Spleen (tissue), 11 donors: Measurements from ENCODE around the gene AHI1. TPM values are rescaled to one million over a fixed set of nuclear protein-coding genes. Genes with fewer than 3 reads are reported as not detected.

Experiments
- DNase-seq: peaks from one replicate; pipeline ENCODE4 v3.0.0-alpha.2; 2020
- H3K27ac ChIP-seq, 8 donors: fragments of 200-600 bp; sonication (generic) in 7 of 8; 1 replicate in 4 of 8; 2 replicates in 4 of 8; pipeline versions ENCODE4 v1.5.0 to v1.8.0; 2016 to 2021; ENCODE audit warnings: inconsistent platforms in 4 of 8, mild to moderate bottlenecking in 4 of 8, moderate library complexity in 1 of 8
- H3K27me3 ChIP-seq, 7 donors: fragments of 200-600 bp; sonication (generic) in 6 of 7; replicated peaks in 1 of 7; 1 replicate in 4 of 7; 2 replicates in 3 of 7; pipeline versions ENCODE4 v1.5.0 to v1.8.0; 2016 to 2021; ENCODE audit warnings: inconsistent platforms in 3 of 7, mild to moderate bottlenecking in 1 of 7
- H3K36me3 ChIP-seq, 6 donors: fragments of 200-600 bp; sonication (generic) in 5 of 6; 1 replicate in 4 of 6; 2 replicates in 2 of 6; pipeline versions ENCODE4 v1.5.0 to v1.8.0; 2016 to 2021; ENCODE audit warnings: inconsistent platforms in 2 of 6
- H3K4me1 ChIP-seq, 6 donors: fragments of 200-600 bp; sonication (generic) in 5 of 6; 1 replicate in 3 of 6; 2 replicates in 3 of 6; pipeline versions ENCODE4 v1.5.0 to v1.8.0; 2016 to 2021; ENCODE audit warnings: inconsistent platforms in 3 of 6
- H3K4me3 ChIP-seq, 8 donors: fragments of 200-600 bp; sonication (generic) in 7 of 8; 1 replicate in 4 of 8; 2 replicates in 4 of 8; pipeline versions ENCODE4 v1.5.0 to v1.8.0; 2016 to 2021; ENCODE audit warnings: inconsistent platforms in 4 of 8, mild to moderate bottlenecking in 4 of 8, moderate library complexity in 2 of 8
- H3K9me3 ChIP-seq, 8 donors: fragments of 200-600 bp; sonication (generic) in 7 of 8; 1 replicate in 4 of 8; 2 replicates in 4 of 8; pipeline versions ENCODE4 v1.5.0 to v1.8.0; 2016 to 2021; ENCODE audit warnings: inconsistent platforms in 4 of 8
- CTCF ChIP-seq, 11 experiments: fragments of 200-600 bp in 7 of 11; fragments of 450-650 bp in 4 of 11; sonication (generic) in 4 of 11; IDR thresholded peaks in 8 of 11; conservative IDR thresholded peaks in 3 of 11; 1 replicate in 7 of 11; 2 replicates in 4 of 11; pipeline versions ENCODE4 v1.4.0 to v1.8.0; 2016 to 2021; ENCODE audit warnings: antibody characterized with exemption in 11 of 11, inconsistent platforms in 4 of 11, mild to moderate bottlenecking in 1 of 11
- POLR2A ChIP-seq, 3 donors: fragments of 450-650 bp; IDR thresholded peaks; one replicate each; pipeline ENCODE4 v1.5.1; 2017; ENCODE audit warnings: antibody characterized with exemption in 3 of 3, mild to moderate bottlenecking in 1 of 3
- POLR2AphosphoS5 ChIP-seq, 3 donors: sonication (generic); formaldehyde crosslinking; IDR thresholded peaks; one replicate each; pipeline ENCODE4 v1.5.1; 2017; ENCODE audit warnings: antibody characterized with exemption in 3 of 3
- WGBS, 5 donors: extraction: QIAGEN DNeasy Blood & Tissue Kit in 3 of 5; methylation state at CpG; one replicate each; pipeline versions ENCODE4 v1.1.5 to v1.1.7; 2013 to 2018; 5-methylcytosine and 5-hydroxymethylcytosine counted together
- intact Hi-C: fragments of 100-400 bp; cut with DNase I; formaldehyde crosslinking; loops from one replicate; pipeline ENCODE4 v1.15.0; 2023; ENCODE audit warnings: low total_unique reads
- polyA plus RNA-seq, 3 donors: library from polyadenylated mRNA; stranded (reverse); fragments of 200-250 nt; gene quantifications; one replicate each; pipeline ENCODE4 v1.2.1, GENCODE V29; 2013
- total RNA-seq, 7 donors: library from RNA; depleted of rRNA in 3 of 7; stranded (reverse); fragments of >200 nt in 3 of 7; fragmentation: NEBNext Ultra II Directional in 4 of 7; extraction: Animal tissue kit (Norgen Biotek cat#: 25700) in 4 of 7; gene quantifications; one replicate each; pipeline versions ENCODE4 v1.1.0 to v1.2.1, GENCODE V29; 2016 to 2021
- donor health status: healthy with polysubstance abuse.
- donor health status: DM: no; HTN: no; CAD: no; lungs with moderate emphysema.
- donor health status: DM: no; HTN: no; CAD: no.
- donor health status: Bipolar disorder and iron deficiency.
- donor health status: healthy.
- donor health status: DM: no; HTN: no; CAD: no.
- donor health status: DM: yes; HTN: yes; CAD: no.

The AHI1 gene
- total and polyA plus RNA-seq, 10 donors: 3.6 to 21.8 (median 16.9) TPM

GRCh38 chr6:135260612-135261011 is 236.9 kb downstream of the AHI1 start:
- no peak for DNase-seq
- Histone ChIP-seq H3K27me3 (no peaks in the 10 kb centered on the region), H3K36me3 (no peaks in the 10 kb centered on the region), H3K4me1 (no peaks in the 10 kb centered on the region), H3K9me3 (no peaks in the 10 kb centered on the region), H3K4me3 (no peak overlapping the region), H3K27ac (no peak overlapping the region)
- WGBS, 5 donors: 89 to 97% (median 96%) methylated on average over 4 of the region's 4 CpGs
- intact Hi-C loops: no loop called here
- TF ChIP-seq POLR2AphosphoS5 (IDR thresholded peaks at IDR 0.05) (no peak), POLR2A (IDR thresholded peaks at IDR 0.05) (no peak), CTCF (IDR thresholded peaks at IDR 0.05 in 8 of 11, conservative IDR thresholded peaks at IDR 0.05 in 3 of 11) (no peak)

GRCh38 chr6:135258970-135259369 is 238.6 kb downstream of the AHI1 start:
- TF ChIP-seq POLR2AphosphoS5 (IDR thresholded peaks at IDR 0.05) (no peak), CTCF (IDR thresholded peaks at IDR 0.05 in 8 of 11, conservative IDR thresholded peaks at IDR 0.05 in 3 of 11) (no peak), POLR2A (IDR thresholded peaks at IDR 0.05) (no peak)
- Histone ChIP-seq H3K36me3 (no peaks in the 10 kb centered on the region), H3K4me1 (no peaks in the 10 kb centered on the region), H3K9me3 (no peaks in the 10 kb centered on the region), H3K4me3 (no peak overlapping the region), H3K27ac (no peak overlapping the region), H3K27me3 (no peaks in the 10 kb centered on the region)
- WGBS, 5 donors: 77 to 93% (median 86%) methylated on average over 6 of the region's 6 CpGs
- intact Hi-C loops: no loop called here
- DNase-seq: no peak

GRCh38 chr6:135257631-135258405 is 239.7 kb downstream of the AHI1 start:
- Histone ChIP-seq H3K36me3 (no peaks in the 10 kb centered on the region), H3K27me3 (no peaks in the 10 kb centered on the region), H3K4me1 (no peaks in the 10 kb centered on the region), H3K27ac (no peak overlapping the region), H3K9me3 (no peaks in the 10 kb centered on the region), H3K4me3 (no peak overlapping the region)
- TF ChIP-seq POLR2A (IDR thresholded peaks at IDR 0.05): no peak
- TF ChIP-seq POLR2AphosphoS5 (IDR thresholded peaks at IDR 0.05): no peak
- TF ChIP-seq CTCF (IDR thresholded peaks at IDR 0.05 in 8 of 11, conservative IDR thresholded peaks at IDR 0.05 in 3 of 11): no peak
- no peak for DNase-seq
- intact Hi-C loops: no loop called here
- whole genome bisulfite sequencing, 5 donors: 61 to 77% (median 73%) methylated on average over 2 of the region's 2 CpGs

- H3K4me3 ChIP-seq: no peak overlapping the region
- H3K27ac ChIP-seq: no peak overlapping the region
- H3K36me3 ChIP-seq: no peaks in the 10 kb centered on the region
- H3K4me1 ChIP-seq: no peaks in the 10 kb centered on the region
- intact Hi-C loops: no loop called here
- no peaks in the 10 kb centered on the region for H3K9me3 ChIP-seq
- WGBS, 5 donors: 55 to 84% (median 78%) methylated on average over 4 of the region's 4 CpGs
- TF ChIP-seq POLR2A (IDR thresholded peaks at IDR 0.05) (no peak), CTCF (IDR thresholded peaks at IDR 0.05 in 8 of 11, conservative IDR thresholded peaks at IDR 0.05 in 3 of 11) (no peak), POLR2AphosphoS5 (IDR thresholded peaks at IDR 0.05) (no peak)
- DNase-seq: no peak
- no peaks in the 10 kb centered on the region for H3K27me3 ChIP-seq
Measured at GRCh38 chr6:135256866-135257265, 240.7 kb downstream of the AHI1 start.
